Astrocyte (in vitro differentiated cells and primary cell): ENCODE results near the gene POC1B. TPM values are rescaled to one million over a fixed set of nuclear protein-coding genes. Genes with fewer than 3 reads are reported as not detected.

Experiments
- DNase-seq: peaks from one replicate; pipeline ENCODE4 v3.0.0-alpha.2; 2010; ENCODE audit warnings: low read depth
- FAIRE-seq: peaks from 2 replicates; lab custom pipeline; 2011; peaks lifted over from hg19 to GRCh38; lab: Jason Lieb, UNC
- H2AFZ ChIP-seq: 2 replicates; pipeline ENCODE4 v1.6.0; 2012; ENCODE audit warnings: low read depth, low read length, inconsistent platforms
- H3K27ac ChIP-seq: 2 replicates; pipeline ENCODE4 v1.5.1; 2011; ENCODE audit warnings: low read depth, low read length, inconsistent platforms
- H3K27me3 ChIP-seq: 2 replicates; pipeline ENCODE4 v1.6.0; 2011; ENCODE audit warnings: low read length, inconsistent platforms; ENCODE audit not compliant: insufficient read depth
- H3K36me3 ChIP-seq: 2 replicates; pipeline ENCODE4 v1.5.1; 2011; ENCODE audit warnings: low read length, inconsistent platforms; ENCODE audit not compliant: insufficient read depth
- H3K4me1 ChIP-seq: 2 replicates; pipeline ENCODE4 v1.5.1; 2011; ENCODE audit warnings: low read length, inconsistent platforms; ENCODE audit not compliant: insufficient read depth
- H3K4me2 ChIP-seq: 2 replicates; pipeline ENCODE4 v1.6.0; 2012; ENCODE audit warnings: low read length, inconsistent platforms
- H3K4me3 ChIP-seq: 2 replicates; pipeline ENCODE4 v1.5.1; 2011; ENCODE audit warnings: low read depth, mild to moderate bottlenecking, low read length, inconsistent platforms; ENCODE audit not compliant: insufficient read depth
- H3K79me2 ChIP-seq: 2 replicates; pipeline ENCODE4 v1.6.0; 2012; ENCODE audit warnings: mild to moderate bottlenecking, low read length, inconsistent platforms; ENCODE audit not compliant: insufficient read depth
- H3K9ac ChIP-seq: 2 replicates; pipeline ENCODE4 v1.6.0; 2012; ENCODE audit warnings: mild to moderate bottlenecking, low read length, inconsistent platforms
- H3K9me3 ChIP-seq: 2 replicates; pipeline ENCODE4 v1.5.1; 2012; ENCODE audit warnings: low read depth, mild to moderate bottlenecking, low read length, inconsistent platforms; ENCODE audit not compliant: insufficient read depth
- H4K20me1 ChIP-seq: 2 replicates; pipeline ENCODE4 v1.6.0; 2012; ENCODE audit warnings: low read length, inconsistent platforms; ENCODE audit not compliant: insufficient read depth
- H3K27ac Mint-ChIP-seq: one replicate; pipeline ENCODE4 v1.8.0; 2021; ENCODE audit warnings: mild to moderate bottlenecking, mixed read lengths; ENCODE audit not compliant: unreplicated experiment
- H3K27me3 Mint-ChIP-seq: one replicate; pipeline ENCODE4 v1.8.0; 2021; ENCODE audit warnings: low read depth, mixed read lengths; ENCODE audit not compliant: unreplicated experiment
- H3K36me3 Mint-ChIP-seq: one replicate; pipeline ENCODE4 v1.8.0; 2021; ENCODE audit warnings: low read depth, mixed read lengths; ENCODE audit not compliant: unreplicated experiment
- H3K4me1 Mint-ChIP-seq: one replicate; pipeline ENCODE4 v1.8.0; 2021; ENCODE audit warnings: low read depth, mixed read lengths; ENCODE audit not compliant: unreplicated experiment
- H3K4me3 Mint-ChIP-seq: one replicate; pipeline ENCODE4 v1.8.0; 2021; ENCODE audit warnings: mild to moderate bottlenecking, moderate library complexity, mixed read lengths; ENCODE audit not compliant: unreplicated experiment
- H3K9me3 Mint-ChIP-seq: one replicate; pipeline ENCODE4 v1.8.0; 2021; ENCODE audit warnings: mild to moderate bottlenecking, mixed read lengths; ENCODE audit not compliant: unreplicated experiment
- CTCF ChIP-seq: IDR thresholded peaks from 2 replicates; pipeline ENCODE4 v1.5.1; 2011; ENCODE audit warnings: low read depth, mild to moderate bottlenecking, inconsistent platforms, low read length, moderate library complexity; ENCODE audit not compliant: insufficient read depth
- EZH2 ChIP-seq: IDR thresholded peaks from 2 replicates; pipeline ENCODE4 v1.6.1; 2012; ENCODE audit warnings: mild to moderate bottlenecking, low read length, inconsistent platforms; ENCODE audit not compliant: insufficient read depth
- total RNA-seq: library from RNA; stranded (reverse); gene quantifications from 2 replicates; pipeline ENCODE4 v1.2.1, GENCODE V29; 2021

The POC1B gene
- total RNA-seq, 1 donor from 2014 or later = 10.6 TPM

- H3K79me2 ChIP-seq = no peaks in the 10 kb centered on the region
- no peaks in the 10 kb centered on the region for H3K27me3 Mint-ChIP-seq
- H3K9ac ChIP-seq = no peak overlapping the region
- DNase-seq = peak; percentile 42
- no peak overlapping the region for H2AFZ ChIP-seq
- no peak overlapping the region for H3K4me2 ChIP-seq
- no peak overlapping the region for H3K27ac ChIP-seq
- H3K4me3 Mint-ChIP-seq = no peak overlapping the region
- no peaks in the 10 kb centered on the region for H3K9me3 Mint-ChIP-seq
- H3K27ac Mint-ChIP-seq = peak overlapping the region; percentile 68
- no peaks in the 10 kb centered on the region for H4K20me1 ChIP-seq
- H3K27me3 ChIP-seq = no peaks in the 10 kb centered on the region
- H3K4me3 ChIP-seq = no peak overlapping the region
- H3K4me1 Mint-ChIP-seq = peaks cover 14% of the 10 kb centered on the region
- no peaks in the 10 kb centered on the region for H3K9me3 ChIP-seq
- no peaks in the 10 kb centered on the region for H3K36me3 ChIP-seq
- TF ChIP-seq CTCF (no peak), EZH2 (no peak)
- no peak for FAIRE-seq
- peaks cover 3% of the 10 kb centered on the region for H3K36me3 Mint-ChIP-seq
- no peaks in the 10 kb centered on the region for H3K4me1 ChIP-seq
Measured at GRCh38 chr12:89433634-89434033, 92.2 kb downstream of the POC1B start.

DNA sequence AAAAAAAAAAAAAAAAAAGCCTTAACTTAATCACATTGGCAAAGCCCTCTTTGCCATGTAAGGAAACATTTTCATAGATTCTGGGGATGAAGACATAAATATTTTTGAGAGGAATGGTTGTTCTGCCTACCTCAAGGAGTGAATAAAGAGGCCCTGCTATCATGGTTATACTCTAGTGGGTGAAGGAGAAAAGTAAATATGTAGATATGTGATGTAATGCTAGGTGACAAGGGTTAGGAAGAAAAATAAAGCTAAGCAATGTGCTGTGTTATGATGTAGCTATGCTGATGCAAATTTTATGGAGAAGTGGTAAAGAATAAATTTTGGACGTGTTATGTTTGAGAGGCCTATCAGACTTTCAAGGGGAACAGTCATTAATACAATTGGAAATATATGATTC is 93.5 kb downstream of the POC1B start:
- Mint-ChIP-seq H3K27ac (no peak overlapping the region), H3K4me1 (peaks cover 17% of the 10 kb centered on the region), H3K27me3 (no peaks in the 10 kb centered on the region), H3K4me3 (no peak overlapping the region), H3K9me3 (no peaks in the 10 kb centered on the region), H3K36me3 (peaks cover 4% of the 10 kb centered on the region)
- no peaks in the 10 kb centered on the region for H3K79me2 ChIP-seq
- no peak for FAIRE-seq
- no peak overlapping the region for H3K27ac ChIP-seq
- no peak overlapping the region for H3K4me3 ChIP-seq
- TF ChIP-seq CTCF = no peak
- TF ChIP-seq EZH2 = no peak
- H3K4me1 ChIP-seq = no peaks in the 10 kb centered on the region
- no peak for DNase-seq
- H4K20me1 ChIP-seq = no peaks in the 10 kb centered on the region
- H3K9ac ChIP-seq = no peak overlapping the region
- no peaks in the 10 kb centered on the region for H3K27me3 ChIP-seq
- no peak overlapping the region for H2AFZ ChIP-seq
- H3K9me3 ChIP-seq = no peaks in the 10 kb centered on the region
- no peaks in the 10 kb centered on the region for H3K36me3 ChIP-seq
- H3K4me2 ChIP-seq = no peak overlapping the region

DNA sequence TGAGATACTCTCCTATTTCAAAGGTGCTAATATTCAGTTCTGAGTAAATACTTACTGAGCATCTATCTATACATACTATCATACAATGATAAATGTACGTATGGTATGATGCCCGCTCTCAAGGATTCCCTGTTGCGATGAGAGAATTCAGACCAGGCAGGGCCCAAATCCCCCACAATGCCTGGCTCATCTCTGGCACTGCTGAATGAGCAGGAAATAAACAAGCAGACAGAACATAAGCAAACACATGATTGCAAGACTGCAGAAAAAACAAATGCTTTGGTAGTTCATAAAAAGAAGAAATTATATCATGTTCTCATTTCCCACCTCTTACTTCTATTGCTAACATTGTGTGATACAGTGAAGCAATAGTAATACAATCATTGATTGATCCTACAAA is 96.3 kb downstream of the POC1B start:
- no peaks in the 10 kb centered on the region for H3K79me2 ChIP-seq
- H3K27me3 Mint-ChIP-seq = no peaks in the 10 kb centered on the region

More for the DNA sequence above, 96.3 kb downstream of the POC1B start:
- TF ChIP-seq CTCF (no peak), EZH2 (no peak)
- Histone ChIP-seq H3K36me3 (no peaks in the 10 kb centered on the region), H3K9me3 (no peaks in the 10 kb centered on the region), H3K9ac (no peak overlapping the region), H3K4me3 (no peak overlapping the region), H3K27ac (no peak overlapping the region), H3K4me2 (no peak overlapping the region), H4K20me1 (no peaks in the 10 kb centered on the region), H3K27me3 (no peaks in the 10 kb centered on the region), H2AFZ (no peak overlapping the region), H3K4me1 (no peaks in the 10 kb centered on the region)
- Mint-ChIP-seq H3K4me1 (peaks cover 17% of the 10 kb centered on the region), H3K36me3 (peaks cover 4% of the 10 kb centered on the region), H3K27ac (no peak overlapping the region), H3K4me3 (no peak overlapping the region), H3K9me3 (peaks cover 2% of the 10 kb centered on the region)
- FAIRE-seq (no peak), DNase-seq (no peak)
